H9 (cell line): Measurements from ENCODE around the gene UBE2G1. TPM values are rescaled to one million over a fixed set of nuclear protein-coding genes. Genes with fewer than 3 reads are reported as not detected.
A peak's percentile ranks its signal among the peaks of the same experiment; 100 is the strongest.

Experiments used
- DNase-seq: peaks from one replicate; pipeline ENCODE4 v3.0.0-alpha.2; 2017
- H2AFZ ChIP-seq: one replicate; pipeline ENCODE4 v1.6.1; 2013; ENCODE audit warnings: mild to moderate bottlenecking, low read length, control low read depth, moderate library complexity
- H2AK5ac ChIP-seq: 2 replicates; pipeline ENCODE4 v1.6.1; 2013; ENCODE audit warnings: low read length, control low read depth, mixed read lengths; ENCODE audit not compliant: insufficient read length
- H2BK120ac ChIP-seq: one replicate; pipeline ENCODE4 v1.6.1; 2013; ENCODE audit warnings: low read depth, mild to moderate bottlenecking, low read length, control low read depth, inconsistent platforms; ENCODE audit not compliant: poor library complexity, severe bottlenecking
- H2BK12ac ChIP-seq: 2 replicates; pipeline ENCODE4 v1.6.1; 2013; ENCODE audit warnings: low read length, control low read depth, mixed read lengths, low read depth; ENCODE audit not compliant: insufficient read length
- H2BK15ac ChIP-seq: 2 replicates; pipeline ENCODE4 v1.6.1; 2013; ENCODE audit warnings: low read depth, low read length, control low read depth
- H2BK20ac ChIP-seq: one replicate; pipeline ENCODE4 v1.6.1; 2013; ENCODE audit warnings: low read depth, mild to moderate bottlenecking, low read length, control low read depth, inconsistent platforms; ENCODE audit not compliant: poor library complexity, severe bottlenecking
- H2BK5ac ChIP-seq: 2 replicates; pipeline ENCODE4 v1.6.1; 2013; ENCODE audit warnings: low read length, control low read depth, mixed read lengths; ENCODE audit not compliant: insufficient read length
- H3K14ac ChIP-seq: 2 replicates; pipeline ENCODE4 v1.6.1; 2013; ENCODE audit warnings: low read length, control low read depth; ENCODE audit not compliant: insufficient read depth
- H3K18ac ChIP-seq: 2 replicates; pipeline ENCODE4 v1.6.1; 2013; ENCODE audit warnings: low read depth, mild to moderate bottlenecking, mixed read lengths, low read length, control low read depth; ENCODE audit not compliant: insufficient read length
- H3K23ac ChIP-seq: 2 replicates; pipeline ENCODE4 v1.6.1; 2013; ENCODE audit warnings: low read length, control low read depth, mixed read lengths, low read depth; ENCODE audit not compliant: insufficient read length
- H3K23me2 ChIP-seq: 2 replicates; pipeline ENCODE4 v1.6.1; 2013; ENCODE audit warnings: low read depth, mild to moderate bottlenecking, mixed read lengths, low read length, control low read depth; ENCODE audit not compliant: insufficient read length, poor library complexity, severe bottlenecking
- H3K27ac ChIP-seq: 2 replicates; pipeline ENCODE4 v1.5.1; 2013; ENCODE audit warnings: low read length, control low read depth, mixed read lengths, low read depth; ENCODE audit not compliant: insufficient read length
- H3K27me3 ChIP-seq: 2 replicates; pipeline ENCODE4 v1.6.1; 2013; ENCODE audit warnings: low read length, control low read depth, inconsistent platforms; ENCODE audit not compliant: insufficient read depth
- H3K4ac ChIP-seq: 2 replicates; pipeline ENCODE4 v1.6.1; 2013; ENCODE audit warnings: low read depth, mild to moderate bottlenecking, control low read depth, inconsistent platforms, low read length, moderate library complexity
- H3K4me1 ChIP-seq: 2 replicates; pipeline ENCODE4 v1.6.1; 2013; ENCODE audit warnings: low read length, control low read depth, inconsistent platforms; ENCODE audit not compliant: insufficient read depth
- H3K4me2 ChIP-seq: 2 replicates; pipeline ENCODE4 v1.6.1; 2013; ENCODE audit warnings: low read length, control low read depth, mixed read lengths; ENCODE audit not compliant: insufficient read length, insufficient read depth
- H3K56ac ChIP-seq: 2 replicates; pipeline ENCODE4 v1.6.1; 2013; ENCODE audit warnings: low read depth, mild to moderate bottlenecking, mixed read lengths, low read length, control low read depth; ENCODE audit not compliant: insufficient read length
- H3K79me1 ChIP-seq: 2 replicates; pipeline ENCODE4 v1.6.1; 2013; ENCODE audit warnings: low read depth, mild to moderate bottlenecking, moderate library complexity, low read length, control low read depth, inconsistent platforms; ENCODE audit not compliant: insufficient read depth, poor library complexity, severe bottlenecking
- H3K79me2 ChIP-seq: 2 replicates; pipeline ENCODE4 v1.6.1; 2013; ENCODE audit warnings: low read length, control low read depth, inconsistent platforms; ENCODE audit not compliant: insufficient read depth
- H3K9ac ChIP-seq: 2 replicates; pipeline ENCODE4 v1.6.1; 2013; ENCODE audit warnings: low read length, control low read depth, mixed read lengths; ENCODE audit not compliant: insufficient read length; ENCODE audit errors: extremely low read depth
- H3K9me3 ChIP-seq: one replicate; pipeline ENCODE4 v1.6.1; 2013; ENCODE audit warnings: low read depth, low read length, inconsistent platforms; ENCODE audit not compliant: control insufficient read depth
- H3T11ph ChIP-seq: one replicate; pipeline ENCODE4 v1.6.1; 2013; ENCODE audit warnings: mild to moderate bottlenecking, low read length, control low read depth, inconsistent platforms
- H4K20me1 ChIP-seq: one replicate; pipeline ENCODE4 v1.6.1; 2013; ENCODE audit not compliant: control insufficient read depth, insufficient read length, insufficient read depth
- H4K5ac ChIP-seq: 2 replicates; pipeline ENCODE4 v1.6.1; 2013; ENCODE audit warnings: low read depth, mild to moderate bottlenecking, mixed read lengths, low read length, control low read depth; ENCODE audit not compliant: insufficient read length
- H4K8ac ChIP-seq: replicated peaks from 2 replicates; pipeline ENCODE4 v1.6.1; 2013; ENCODE audit warnings: low read length, control low read depth, mixed read lengths, low read depth; ENCODE audit not compliant: insufficient read length
- H4K91ac ChIP-seq: 2 replicates; pipeline ENCODE4 v1.6.1; 2013; ENCODE audit warnings: low read depth, mild to moderate bottlenecking, moderate library complexity, mixed read lengths, low read length, control low read depth; ENCODE audit not compliant: insufficient read length
- H3K27ac Mint-ChIP-seq, 3 experiments: 2 replicates in 2 of 3; 3 replicates in 1 of 3; pipeline ENCODE4 v1.8.0; 2020 to 2021; ENCODE audit warnings: mixed read lengths in 3 of 3, mild to moderate bottlenecking in 1 of 3, moderate library complexity in 1 of 3
- H3K27me3 Mint-ChIP-seq: 2 replicates; pipeline ENCODE4 v1.8.0; 2021; ENCODE audit warnings: low read depth, mild to moderate bottlenecking, moderate library complexity, mixed read lengths
- H3K36me3 Mint-ChIP-seq, 3 experiments: 2 replicates in 2 of 3; 3 replicates in 1 of 3; pipeline ENCODE4 v1.8.0; 2020 to 2021; ENCODE audit warnings: low read depth in 3 of 3, mixed read lengths in 3 of 3; ENCODE audit not compliant: insufficient read depth in 1 of 3
- H3K4me1 Mint-ChIP-seq, 2 experiments: 2 replicates each; pipeline ENCODE4 v1.8.0; 2020; ENCODE audit warnings: mixed read lengths in 2 of 2
- H3K4me3 Mint-ChIP-seq, 2 experiments: 2 replicates in 1 of 2; 3 replicates in 1 of 2; pipeline ENCODE4 v1.8.0; 2020 to 2021; ENCODE audit warnings: mild to moderate bottlenecking in 2 of 2, mixed read lengths in 2 of 2, moderate library complexity in 1 of 2
- H3K9me3 Mint-ChIP-seq, 2 experiments: 2 replicates in 1 of 2; 3 replicates in 1 of 2; pipeline ENCODE4 v1.8.0; 2020; ENCODE audit warnings: mild to moderate bottlenecking in 2 of 2, mixed read lengths in 2 of 2, moderate library complexity in 1 of 2
- WGBS: extraction: QIAGEN DNeasy Blood & Tissue Kit; methylation state at CpG from one replicate; pipeline ENCODE4 v1.1.7; 2013; ENCODE audit warnings: missing lambda C conversion rate, low lambda C conversion rate, mixed read lengths; ENCODE audit not compliant: insufficient read length; ENCODE audit errors: extremely low coverage; 5-methylcytosine and 5-hydroxymethylcytosine counted together
- total RNA-seq: library from RNA; stranded (reverse); gene quantifications from 2 replicates; pipeline ENCODE4 v1.2.1, GENCODE V29; 2021
- TF ChIP-seq, protein P1 (sequence below): fragments of 200-600 bp; sonication (generic); conservative IDR thresholded peaks from 3 replicates; pipeline ENCODE4 v1.8.0; 2021; ENCODE audit warnings: antibody characterized with exemption, mild to moderate bottlenecking

UBE2G1 gene
- total RNA-seq, 1 experiment from 2014 or later = 188 TPM

DNA sequence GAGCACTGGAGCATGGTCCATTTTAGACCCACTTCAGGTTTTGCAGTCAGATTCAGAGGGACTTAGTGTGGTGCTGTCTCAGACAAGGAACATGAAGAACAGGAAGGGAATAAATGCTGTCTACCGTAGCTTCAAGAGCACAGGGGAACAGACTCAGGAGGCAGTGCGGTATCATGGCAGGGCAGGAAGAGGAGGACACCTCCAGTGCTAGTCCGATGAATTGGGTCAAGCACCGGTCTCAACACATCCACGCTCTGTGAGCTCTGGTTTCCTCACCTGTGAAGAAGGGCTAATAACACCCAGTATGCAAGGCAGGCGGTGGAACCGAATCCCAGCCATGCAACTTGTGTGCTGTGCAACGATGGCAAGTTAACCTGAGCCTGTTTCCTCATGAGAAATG is 99.1 kb downstream of the UBE2G1 start:
- Mint-ChIP-seq H3K4me1 (peaks cover 24 to 27% of the 10 kb centered on the region in 2 experiments), H3K9me3 (no peaks in the 10 kb centered on the region; a peak in 1 of 5 replicates), H3K4me3 (no peak overlapping the region), H3K27ac (peak overlapping the region in 2 of 3 experiments; percentile 76 to 79; a peak in 4 of 7 replicates), H3K27me3 (no peaks in the 10 kb centered on the region), H3K36me3 (peaks cover 11 to 46% (median 28%) of the 10 kb centered on the region in 3 experiments; a peak in 6 of 7 replicates)
- Histone ChIP-seq H4K5ac (no peak overlapping the region), H4K8ac (no peak overlapping the region), H2AK5ac (no peak overlapping the region), H3K23ac (no peak overlapping the region), H3K56ac (no peak overlapping the region), H4K91ac (no peak overlapping the region), H3K79me2 (peaks cover 8% of the 10 kb centered on the region; the same call in 1 of the 2 replicates), H3K18ac (no peak overlapping the region), H3K14ac (no peak overlapping the region; the same call in 1 of the 2 replicates), H3K23me2 (peaks cover 10% of the 10 kb centered on the region), H3K4ac (no peak overlapping the region), H4K20me1 (no peaks in the 10 kb centered on the region), H3K4me1 (no peaks in the 10 kb centered on the region; the same call in 1 of the 2 replicates), H2BK120ac (no peak overlapping the region), H3K27me3 (no peaks in the 10 kb centered on the region), H3K27ac (no peak overlapping the region), H2BK20ac (no peak overlapping the region), H2BK15ac (no peak overlapping the region), H3K79me1 (peaks cover 6% of the 10 kb centered on the region), H3K4me2 (no peak overlapping the region), H3K9ac (no peak overlapping the region), H3T11ph (no peak overlapping the region), H2BK5ac (no peak overlapping the region), H2AFZ (no peak overlapping the region), H3K9me3 (no peaks in the 10 kb centered on the region), H2BK12ac (no peak overlapping the region)
- TF ChIP-seq, protein P1, sequence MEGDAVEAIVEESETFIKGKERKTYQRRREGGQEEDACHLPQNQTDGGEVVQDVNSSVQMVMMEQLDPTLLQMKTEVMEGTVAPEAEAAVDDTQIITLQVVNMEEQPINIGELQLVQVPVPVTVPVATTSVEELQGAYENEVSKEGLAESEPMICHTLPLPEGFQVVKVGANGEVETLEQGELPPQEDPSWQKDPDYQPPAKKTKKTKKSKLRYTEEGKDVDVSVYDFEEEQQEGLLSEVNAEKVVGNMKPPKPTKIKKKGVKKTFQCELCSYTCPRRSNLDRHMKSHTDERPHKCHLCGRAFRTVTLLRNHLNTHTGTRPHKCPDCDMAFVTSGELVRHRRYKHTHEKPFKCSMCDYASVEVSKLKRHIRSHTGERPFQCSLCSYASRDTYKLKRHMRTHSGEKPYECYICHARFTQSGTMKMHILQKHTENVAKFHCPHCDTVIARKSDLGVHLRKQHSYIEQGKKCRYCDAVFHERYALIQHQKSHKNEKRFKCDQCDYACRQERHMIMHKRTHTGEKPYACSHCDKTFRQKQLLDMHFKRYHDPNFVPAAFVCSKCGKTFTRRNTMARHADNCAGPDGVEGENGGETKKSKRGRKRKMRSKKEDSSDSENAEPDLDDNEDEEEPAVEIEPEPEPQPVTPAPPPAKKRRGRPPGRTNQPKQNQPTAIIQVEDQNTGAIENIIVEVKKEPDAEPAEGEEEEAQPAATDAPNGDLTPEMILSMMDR = no peak
- DNase-seq = no peak
- WGBS = no CpG with 5 or more reads among the region's 8 CpGs
